GM12801 (cell line): Measurements from ENCODE around the gene TMC2.

Source experiments
- TF ChIP-seq, protein P1 (sequence below): IDR thresholded peaks from one replicate; pipeline ENCODE4 v1.5.1; 2011; ENCODE audit warnings: control low read depth; ENCODE audit not compliant: insufficient read length; ENCODE audit errors: extremely low read depth

TMC2 gene

DNA sequence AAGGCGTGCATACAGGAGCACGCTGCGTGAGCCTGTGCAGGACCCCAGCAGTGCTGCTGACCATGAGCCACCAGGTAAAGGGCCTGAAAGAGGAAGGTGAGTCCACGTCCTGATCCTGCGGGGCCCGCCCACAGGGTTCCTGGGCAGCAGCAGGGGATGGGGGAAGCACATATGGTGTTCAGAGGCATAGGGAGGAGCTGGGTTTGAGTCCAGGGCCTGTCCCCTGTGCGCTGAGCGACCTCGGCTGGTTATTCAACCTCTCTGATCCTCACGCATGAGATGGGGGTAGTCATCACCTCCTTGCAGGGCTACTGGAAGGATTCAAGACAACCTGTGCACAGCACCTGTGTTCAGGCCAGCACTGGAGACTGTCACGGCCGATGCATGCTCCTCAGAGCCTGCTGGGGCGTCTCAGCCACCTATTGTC is at the start of gene TMC2:
TSS of gene TMC2 (plus strand) at position 14 of the 427 bp plus-strand sequence. CDS start at position 63, 49 bp downstream.
- TF ChIP-seq, protein P1, sequence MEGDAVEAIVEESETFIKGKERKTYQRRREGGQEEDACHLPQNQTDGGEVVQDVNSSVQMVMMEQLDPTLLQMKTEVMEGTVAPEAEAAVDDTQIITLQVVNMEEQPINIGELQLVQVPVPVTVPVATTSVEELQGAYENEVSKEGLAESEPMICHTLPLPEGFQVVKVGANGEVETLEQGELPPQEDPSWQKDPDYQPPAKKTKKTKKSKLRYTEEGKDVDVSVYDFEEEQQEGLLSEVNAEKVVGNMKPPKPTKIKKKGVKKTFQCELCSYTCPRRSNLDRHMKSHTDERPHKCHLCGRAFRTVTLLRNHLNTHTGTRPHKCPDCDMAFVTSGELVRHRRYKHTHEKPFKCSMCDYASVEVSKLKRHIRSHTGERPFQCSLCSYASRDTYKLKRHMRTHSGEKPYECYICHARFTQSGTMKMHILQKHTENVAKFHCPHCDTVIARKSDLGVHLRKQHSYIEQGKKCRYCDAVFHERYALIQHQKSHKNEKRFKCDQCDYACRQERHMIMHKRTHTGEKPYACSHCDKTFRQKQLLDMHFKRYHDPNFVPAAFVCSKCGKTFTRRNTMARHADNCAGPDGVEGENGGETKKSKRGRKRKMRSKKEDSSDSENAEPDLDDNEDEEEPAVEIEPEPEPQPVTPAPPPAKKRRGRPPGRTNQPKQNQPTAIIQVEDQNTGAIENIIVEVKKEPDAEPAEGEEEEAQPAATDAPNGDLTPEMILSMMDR = no peak

- TF ChIP-seq, protein P1 = no peak
Measured at GRCh38 chr20:2507464-2507863, 28.9 kb upstream of the TMC2 start.

DNA sequence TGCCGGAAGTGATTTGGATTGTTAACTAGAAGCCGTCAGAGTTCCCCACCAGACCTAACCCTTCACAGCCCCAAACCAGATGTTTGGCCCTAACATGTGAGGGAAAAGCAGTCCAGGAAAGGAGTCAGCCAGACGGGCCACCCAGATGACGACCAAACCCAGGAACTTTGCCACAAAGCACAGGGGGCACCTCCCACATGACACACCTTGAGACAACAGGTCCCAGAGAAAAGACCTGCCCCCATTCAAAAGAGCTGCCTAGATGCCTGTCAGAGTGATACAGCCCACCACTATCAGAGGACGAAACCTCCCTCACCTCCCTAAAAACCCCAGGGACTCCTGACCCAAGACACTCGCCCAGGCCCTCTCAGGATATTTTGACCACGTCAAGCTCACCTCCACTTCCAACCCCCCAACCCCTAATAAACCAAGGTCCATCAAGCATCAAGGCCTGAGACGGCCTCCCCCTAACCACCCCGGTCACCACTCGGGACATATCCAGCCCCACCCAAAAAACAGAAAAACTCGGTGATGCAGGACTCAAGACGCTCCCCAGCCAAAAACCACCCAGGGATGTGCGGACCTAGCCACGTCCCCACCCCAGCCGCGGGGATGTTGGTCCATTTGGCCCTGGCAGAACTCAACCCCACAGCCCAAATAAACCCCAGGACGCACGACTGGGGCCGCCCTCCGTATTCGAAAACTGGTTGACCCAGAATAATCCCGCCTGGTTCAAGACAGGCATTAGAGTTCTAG is 28.3 kb upstream of the TMC2 start:
- TF ChIP-seq, protein P1 = no peak

DNA sequence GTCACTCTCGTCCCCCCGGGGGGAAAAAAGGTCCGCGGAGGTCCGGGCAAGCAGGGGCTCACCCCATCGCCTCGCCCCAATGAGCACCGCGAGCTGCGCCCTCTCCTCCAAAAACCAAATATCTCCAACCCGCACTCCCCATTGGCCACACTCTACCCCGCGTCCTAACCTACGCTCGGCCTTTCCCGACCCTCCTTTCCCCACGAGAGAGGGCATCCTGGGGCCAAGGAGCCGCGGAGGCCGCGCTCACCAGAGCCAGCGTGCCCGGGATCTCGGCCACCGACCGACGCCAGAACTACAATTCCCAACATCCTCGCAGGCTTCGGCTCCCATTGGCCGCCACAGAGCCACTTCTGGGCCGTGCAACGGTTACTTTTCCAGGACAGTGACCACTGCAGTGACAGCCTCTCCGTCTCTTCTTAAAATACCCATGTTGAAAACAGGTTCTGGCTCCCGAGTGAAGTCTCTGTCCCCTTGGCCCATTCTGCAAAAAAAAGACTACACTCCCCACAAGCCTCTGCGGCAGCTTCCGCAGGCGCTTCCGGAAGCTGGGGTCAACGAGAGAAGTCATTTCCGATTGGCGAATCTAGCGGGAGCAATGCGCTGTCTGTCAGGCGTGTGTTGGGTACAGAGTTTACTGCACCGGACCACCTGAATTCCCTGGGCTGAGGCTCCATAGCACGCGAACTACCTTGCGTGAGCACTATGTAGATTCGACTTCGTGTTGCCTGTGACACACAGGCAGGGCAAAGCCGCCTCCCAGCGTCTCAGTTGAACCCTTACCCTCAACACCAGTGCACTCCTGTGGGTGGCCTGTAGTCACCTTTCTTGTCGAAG is 27.5 kb upstream of the TMC2 start, which contains the start of gene ZNF343:
TSS of gene ZNF343 (minus strand) at position 285 of the 837 bp plus-strand sequence. CDS start 15,020 bp downstream, outside the sequence.
- TF ChIP-seq, protein P1 = no peak

GRCh38 chr20:2509468-2509781 is 26.9 kb upstream of the TMC2 start:
- TF ChIP-seq, protein P1 = no peak

DNA sequence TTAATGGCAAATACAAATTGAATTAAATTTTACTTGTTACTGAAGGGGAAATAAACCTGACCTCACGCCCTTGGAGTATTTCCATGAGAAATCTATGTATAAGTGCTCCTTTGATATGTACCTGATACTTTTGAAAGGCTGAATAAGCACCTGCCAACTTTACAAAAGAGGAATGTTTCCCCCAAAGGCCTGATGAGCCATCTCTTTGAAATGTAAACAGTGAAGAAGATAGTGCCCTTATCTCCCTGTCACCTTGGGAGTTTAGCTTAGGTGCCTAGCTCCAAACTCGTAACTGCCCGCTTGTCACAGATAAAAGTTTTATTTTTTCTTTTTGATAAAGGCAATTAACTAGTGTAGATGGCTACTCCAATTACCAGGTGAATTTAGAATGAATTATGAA is 26.6 kb upstream of the TMC2 start:
- TF ChIP-seq, protein P1 = no peak

DNA sequence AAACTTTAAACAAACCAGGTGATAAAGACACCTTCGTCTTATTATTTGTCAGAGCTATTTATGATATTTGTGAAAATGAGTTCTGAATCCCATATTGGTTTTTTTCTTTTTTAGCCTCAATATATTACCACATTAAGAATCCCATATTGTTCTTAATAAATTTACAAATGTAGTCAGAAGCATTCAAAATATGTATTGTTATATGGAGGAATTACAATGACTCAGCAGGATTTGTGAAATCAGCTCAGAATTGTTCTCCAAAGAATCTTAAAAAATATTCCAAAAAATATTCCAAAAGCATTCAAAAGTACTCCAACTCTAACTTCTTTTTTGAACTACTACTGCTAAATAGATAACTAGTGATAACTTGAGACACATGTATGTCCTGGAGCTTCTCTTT is 21.2 kb upstream of the TMC2 start:
- TF ChIP-seq, protein P1 = no peak
